HEK293 (cell line): ENCODE data around the gene KRTAP22-1.

Experiments used
- CTCF ChIA-PET: fragments of 350-600 bp; formaldehyde crosslinking; extraction: SDS; loops from one replicate; lab custom pipeline; 2021; ENCODE audit warnings: antibody characterized with exemption; lab: Yijun Ruan, JAX
- POLR2A ChIA-PET: fragments of 300-600 bp; formaldehyde crosslinking; extraction: SDS; loops from one replicate; lab custom pipeline; 2020; ENCODE audit warnings: antibody characterized with exemption, inconsistent platforms; lab: Yijun Ruan, JAX
- H3K27ac ChIP-seq: fragments of 200-500 bp; sonication (Bioruptor generic); 2 replicates; pipeline ENCODE4 v1.5.1; 2014; ENCODE audit warnings: low read depth, low read length, control low read depth, inconsistent platforms; ENCODE audit errors: extremely low read depth
- H3K36me3 ChIP-seq, 2 experiments: fragments of 200-500 bp in 1 of 2; sonication (Bioruptor generic) in 1 of 2; 1 replicate in 1 of 2; 2 replicates in 1 of 2; pipeline ENCODE4 v1.5.1; 2014 to 2017; ENCODE audit warnings: inconsistent platforms in 2 of 2, low read length in 2 of 2; ENCODE audit not compliant: control insufficient read depth in 2 of 2, insufficient read depth in 1 of 2
- H3K4me1 ChIP-seq: fragments of 200-500 bp; sonication (Bioruptor generic); 2 replicates; pipeline ENCODE4 v1.5.1; 2014; ENCODE audit warnings: mild to moderate bottlenecking, low read length, inconsistent platforms; ENCODE audit not compliant: control insufficient read depth, insufficient read depth
- H3K4me3 ChIP-seq: 2 replicates; pipeline ENCODE4 v1.5.1; 2011; ENCODE audit warnings: low read depth, mild to moderate bottlenecking, control low read depth, low read length, moderate library complexity
- H3K9me3 ChIP-seq: fragments of 200-500 bp; sonication (Bioruptor generic); 2 replicates; pipeline ENCODE4 v1.5.1; 2014; ENCODE audit warnings: low read depth, low read length, inconsistent platforms; ENCODE audit not compliant: control insufficient read depth, insufficient read depth
- BCL6B ChIP-seq: fragments of 450-650 bp; formaldehyde crosslinking; IDR thresholded peaks from 2 replicates; pipeline ENCODE4 v1.5.1; 2017; ENCODE audit warnings: missing biosample characterization, missing genetic modification characterization
- GFI1B ChIP-seq: fragments of 450-650 bp; formaldehyde crosslinking; IDR thresholded peaks from 2 replicates; pipeline ENCODE4 v1.5.1; 2016; ENCODE audit warnings: missing biosample characterization, missing genetic modification characterization
- KLF1 ChIP-seq: fragments of 450-650 bp; formaldehyde crosslinking; IDR thresholded peaks from 2 replicates; pipeline ENCODE4 v1.5.1; 2016; ENCODE audit warnings: missing biosample characterization, missing genetic modification characterization
- MEIS1 ChIP-seq: sonication (generic); formaldehyde crosslinking; IDR thresholded peaks from 2 replicates; pipeline ENCODE4 v1.8.1; 2022; ENCODE audit warnings: missing genetic modification reagents, mild to moderate bottlenecking, borderline replicate concordance
- OVOL3 ChIP-seq: fragments of 450-650 bp; formaldehyde crosslinking; IDR thresholded peaks from 2 replicates; pipeline ENCODE4 v1.5.1; 2016; ENCODE audit warnings: missing biosample characterization, missing genetic modification characterization
- ZBTB44 ChIP-seq: fragments of 450-650 bp; IDR thresholded peaks from 2 replicates; pipeline ENCODE4 v1.5.1; 2018; ENCODE audit warnings: missing biosample characterization, mild to moderate bottlenecking, missing genetic modification characterization
- ZFHX2 ChIP-seq: fragments of 450-650 bp; formaldehyde crosslinking; conservative IDR thresholded peaks from 2 replicates; pipeline ENCODE4 v1.5.1; 2016; ENCODE audit warnings: missing biosample characterization, missing genetic modification characterization
- ZNF2 ChIP-seq: fragments of 450-650 bp; formaldehyde crosslinking; IDR thresholded peaks from 2 replicates; pipeline ENCODE4 v1.5.1; 2016; ENCODE audit warnings: missing biosample characterization, missing genetic modification characterization
- ZNF214 ChIP-seq: fragments of 450-650 bp; formaldehyde crosslinking; IDR thresholded peaks from 2 replicates; pipeline ENCODE4 v1.5.1; 2017; ENCODE audit warnings: missing biosample characterization, mild to moderate bottlenecking, missing genetic modification characterization, borderline replicate concordance
- ZNF292 ChIP-seq: fragments of 450-650 bp; formaldehyde crosslinking; IDR thresholded peaks from 2 replicates; pipeline ENCODE4 v1.5.1; 2016; ENCODE audit warnings: low read depth, missing biosample characterization, missing genetic modification characterization, borderline replicate concordance
- ZNF335 ChIP-seq: fragments of 450-650 bp; formaldehyde crosslinking; conservative IDR thresholded peaks from 2 replicates; pipeline ENCODE4 v1.5.1; 2016; ENCODE audit warnings: missing biosample characterization, missing genetic modification characterization
- ZNF350 ChIP-seq: fragments of 450-650 bp; formaldehyde crosslinking; IDR thresholded peaks from 2 replicates; pipeline ENCODE4 v1.5.0; 2017; ENCODE audit warnings: missing biosample characterization, mild to moderate bottlenecking, missing genetic modification characterization
- ZNF366 ChIP-seq: fragments of 450-650 bp; formaldehyde crosslinking; conservative IDR thresholded peaks from 2 replicates; pipeline ENCODE4 v1.5.1; 2016; ENCODE audit warnings: missing biosample characterization, missing genetic modification characterization
- ZNF530 ChIP-seq: fragments of 450-650 bp; formaldehyde crosslinking; IDR thresholded peaks from 2 replicates; pipeline ENCODE4 v1.5.1; 2016; ENCODE audit warnings: low read depth, missing biosample characterization, missing genetic modification characterization
- ZNF544 ChIP-seq: fragments of 450-650 bp; formaldehyde crosslinking; IDR thresholded peaks from 2 replicates; pipeline ENCODE4 v1.5.0; 2017; ENCODE audit warnings: missing biosample characterization, missing genetic modification characterization
- ZNF585B ChIP-seq: fragments of 450-650 bp; formaldehyde crosslinking; IDR thresholded peaks from 2 replicates; pipeline ENCODE4 v1.5.1; 2016; ENCODE audit warnings: missing biosample characterization, missing genetic modification characterization
- ZNF600 ChIP-seq: fragments of 450-650 bp; formaldehyde crosslinking; IDR thresholded peaks from 2 replicates; pipeline ENCODE4 v1.5.1; 2016; ENCODE audit warnings: missing biosample characterization, missing genetic modification characterization
- ZNF624 ChIP-seq: fragments of 450-650 bp; formaldehyde crosslinking; IDR thresholded peaks from 2 replicates; pipeline ENCODE4 v1.5.1; 2017; ENCODE audit warnings: missing biosample characterization, missing genetic modification characterization
- ZNF660 ChIP-seq: fragments of 450-650 bp; IDR thresholded peaks from 2 replicates; pipeline ENCODE4 v1.5.1; 2018; ENCODE audit warnings: missing biosample characterization, mild to moderate bottlenecking, missing genetic modification characterization
- ZNF768 ChIP-seq: fragments of 450-650 bp; formaldehyde crosslinking; IDR thresholded peaks from 2 replicates; pipeline ENCODE4 v1.5.1; 2018; ENCODE audit warnings: missing biosample characterization, mild to moderate bottlenecking, missing genetic modification characterization
- ZSCAN5A ChIP-seq: fragments of 450-650 bp; formaldehyde crosslinking; IDR thresholded peaks from 2 replicates; pipeline ENCODE4 v1.5.1; 2016; ENCODE audit warnings: missing biosample characterization, missing genetic modification characterization

KRTAP22-1 gene

DNA sequence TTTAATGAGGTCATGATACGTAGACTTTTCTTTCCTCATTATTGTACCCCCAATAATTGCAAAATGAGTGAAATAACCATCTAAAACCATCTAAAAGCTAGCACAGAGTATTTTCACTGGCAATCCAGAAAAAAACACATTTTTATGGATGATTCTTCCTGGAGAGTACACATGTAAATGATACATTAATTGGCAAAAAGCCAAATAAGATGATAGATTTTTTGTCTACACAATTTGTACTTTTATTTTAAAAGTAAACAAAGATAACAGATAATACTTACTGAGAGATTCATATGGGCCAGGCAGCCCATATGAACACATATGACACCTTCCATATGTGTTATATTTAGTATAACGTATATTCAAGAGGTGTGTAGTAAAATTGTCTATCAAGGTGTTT lies 37.3 kb upstream of the KRTAP22-1 start:
- ChIA-PET POLR2A (no interaction called here), CTCF (no interaction called here)
- Histone ChIP-seq H3K36me3 (no peaks in the 10 kb centered on the region), H3K27ac (no peak overlapping the region), H3K4me1 (no peaks in the 10 kb centered on the region), H3K9me3 (no peaks in the 10 kb centered on the region), H3K4me3 (no peak overlapping the region)
- no peak for TF ChIP-seq KLF1 (tag by site-specific recombination)

DNA sequence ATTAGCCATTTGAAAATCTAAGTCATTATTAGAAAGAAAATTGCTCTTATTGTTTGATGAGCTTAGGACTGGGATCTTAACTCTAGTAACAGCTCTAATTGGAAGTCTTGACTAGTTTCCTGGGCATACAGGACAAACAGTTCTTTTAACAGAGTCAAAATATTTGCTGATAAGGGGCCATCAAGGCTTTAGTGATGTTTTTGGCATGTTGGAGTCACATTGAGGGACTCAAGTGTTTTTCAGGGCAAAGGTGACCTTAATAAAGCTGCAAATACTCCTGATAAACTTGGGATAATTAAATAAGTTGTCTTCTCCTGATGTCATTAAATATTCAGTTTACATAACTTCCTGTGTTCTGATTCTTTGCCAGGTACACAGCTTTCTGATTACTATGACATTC lies 33.3 kb upstream of the KRTAP22-1 start:
- H3K27ac ChIP-seq, result no peak overlapping the region
- H3K36me3 ChIP-seq, result no peaks in the 10 kb centered on the region
- H3K4me1 ChIP-seq, result no peaks in the 10 kb centered on the region
- no peaks in the 10 kb centered on the region for H3K9me3 ChIP-seq
- CTCF ChIA-PET, result interaction anchor here (0.6 to 1.2 kb wide), 3 partner anchors 61 to 159 kb away, joined by 3 read pairs; no protein-coding TSS in a partner anchor
- POLR2A ChIA-PET, result no interaction called here
- H3K4me3 ChIP-seq, result no peak overlapping the region
- TF ChIP-seq MEIS1 (CRISPR knock-in tag) (no peak), ZNF214 (tag by site-specific recombination) (no peak), ZSCAN5A (tag by site-specific recombination) (no peak), ZFHX2 (tag by site-specific recombination) (no peak), ZNF585B (tag by site-specific recombination) (no peak), ZNF292 (tag by site-specific recombination) (no peak), GFI1B (tag by site-specific recombination) (no peak), ZNF335 (tag by site-specific recombination) (no peak), ZBTB44 (tag by site-specific recombination) (no peak), ZNF2 (tag by site-specific recombination) (no peak), ZNF600 (tag by site-specific recombination) (no peak), ZNF350 (tag by site-specific recombination) (no peak), ZNF624 (no peak), ZNF366 (tag by site-specific recombination) (no peak), ZNF544 (tag by site-specific recombination) (no peak), OVOL3 (tag by site-specific recombination) (no peak), ZNF660 (tag by site-specific recombination) (no peak), ZNF530 (tag by site-specific recombination) (no peak), BCL6B (no peak), ZNF768 (tag by site-specific recombination) (no peak)
